ENCODE measurements around the gene ASB8.

Gene ASB8

GRCh38 chr12:48183091-48183875 is 26.0 kb upstream of the ASB8 start, which contains the start of gene CCDC184:
TSS of gene CCDC184 (plus strand) at chr12:48183644. CDS start at chr12:48184123, 479 bp downstream.
- no peak for TF ChIP-seq CTCF (IDR thresholded peaks at IDR 0.05)
- Histone ChIP-seq H3K4me3 (peak within 1 kb of the TSS; percentile 93), H3K27ac (peak within 1 kb of the TSS in 1 of 2 donors; percentile 74)
- DNase-seq (ENCODE audit: low spot score): peak; percentile 81

GRCh38 chr12:48182631-48183030 is 25.3 kb upstream of the ASB8 start:
- peak overlapping the region; percentile 93 for H3K4me3 ChIP-seq
- peak overlapping the region in 1 of 2 donors; percentile 74 for H3K27ac ChIP-seq
- DNase-seq (ENCODE audit: low spot score): no peak
- TF ChIP-seq CTCF (IDR thresholded peaks at IDR 0.05): no peak

GRCh38 chr12:48180857-48181495 is 23.7 kb upstream of the ASB8 start:
- H3K4me3 ChIP-seq: no peak overlapping the region
- H3K27ac ChIP-seq: no peak overlapping the region
- DNase-seq (ENCODE audit: low spot score): no peak
- TF ChIP-seq CTCF (IDR thresholded peaks at IDR 0.05): no peak

GRCh38 chr12:48180424-48180823 is 23.1 kb upstream of the ASB8 start:
- TF ChIP-seq CTCF (IDR thresholded peaks at IDR 0.05): no peak
- no peak overlapping the region for H3K27ac ChIP-seq
- no peak overlapping the region for H3K4me3 ChIP-seq
- DNase-seq (ENCODE audit: low spot score): no peak

- DNase-seq (ENCODE audit: low spot score): no peak
- Histone ChIP-seq H3K27ac (no peak overlapping the region), H3K4me3 (no peak overlapping the region)
- TF ChIP-seq CTCF (IDR thresholded peaks at IDR 0.05): no peak
Measured at GRCh38 chr12:48179466-48179865, 22.2 kb upstream of the ASB8 start.

- no peak for DNase-seq (ENCODE audit: low spot score)
- no peak overlapping the region for H3K27ac ChIP-seq
- TF ChIP-seq CTCF (IDR thresholded peaks at IDR 0.05): no peak
- H3K4me3 ChIP-seq: no peak overlapping the region
Measured at GRCh38 chr12:48177982-48178381, 20.7 kb upstream of the ASB8 start.

GRCh38 chr12:48176417-48176751 is 19.1 kb upstream of the ASB8 start:
- Histone ChIP-seq H3K4me3 (no peak overlapping the region), H3K27ac (no peak overlapping the region)
- TF ChIP-seq CTCF (IDR thresholded peaks at IDR 0.05): no peak
- DNase-seq (ENCODE audit: low spot score): no peak

Data from coronary artery (tissue), 2 donors.